GM21737 (cell line): ENCODE data around the gene KIF7.
"Not testable (repeated sequence)": the region's sequence is repeated elsewhere in the genome, so short reads cannot be mapped to it uniquely, and the experiment has no call there.

Source experiments
- ATAC-seq: cut with Tn5 transposase; IDR thresholded peaks from one replicate; pipeline ENCODE4 v1.9.1; 2021; ENCODE audit warnings: mild to moderate bottlenecking, moderate library complexity; ENCODE audit not compliant: unreplicated experiment

The KIF7 gene

DNA sequence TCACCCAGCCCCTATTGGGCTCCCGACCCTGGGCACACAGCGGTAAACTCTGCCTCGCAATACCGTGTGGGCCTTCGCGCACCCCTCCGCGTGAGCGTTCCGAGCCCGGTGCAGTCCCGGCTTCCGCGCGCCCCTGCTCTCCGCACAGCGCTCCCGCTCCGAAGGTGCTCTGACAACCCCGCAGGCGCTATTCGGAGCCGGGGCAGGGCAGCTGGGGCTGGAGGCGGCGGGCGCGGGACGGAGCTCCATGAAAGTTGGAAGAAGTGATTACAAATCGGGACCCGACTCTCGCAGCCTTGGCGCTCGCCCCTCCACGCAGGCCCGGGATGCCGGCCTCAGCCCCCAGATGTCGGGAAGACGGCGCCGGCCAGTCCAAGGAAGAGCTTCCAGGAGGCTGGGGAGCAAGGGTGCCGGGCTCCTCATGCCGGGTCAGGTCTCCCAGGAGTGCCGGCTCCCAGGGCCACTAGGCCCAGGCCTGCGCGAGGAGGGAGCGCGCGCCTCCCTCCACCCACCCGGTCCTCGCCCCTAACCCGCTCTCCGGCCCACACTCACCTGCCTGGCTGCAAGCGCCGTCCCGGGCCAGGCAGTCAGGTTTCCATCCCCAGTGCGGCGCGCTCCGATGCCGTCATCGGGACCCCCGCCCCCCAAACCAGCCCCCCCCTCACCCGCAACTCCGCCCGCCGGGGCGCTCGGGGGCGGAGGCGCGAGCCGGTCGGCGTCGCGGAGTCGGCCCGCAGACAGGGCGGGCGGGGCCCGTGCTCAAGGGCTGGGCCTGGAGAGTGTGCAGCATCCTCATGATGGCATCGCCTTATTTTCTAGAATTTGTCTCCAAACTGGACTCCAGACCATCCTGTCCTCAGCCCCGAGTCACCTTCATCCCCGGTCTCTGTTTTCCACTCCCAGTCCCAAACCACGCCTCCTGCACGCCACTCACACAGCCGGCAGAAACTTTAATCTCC is at the start of gene KIF7:
KIF7 (minus strand) TSS at position 621 of the 959 bp plus-strand sequence. CDS start 2,537 bp downstream, outside the sequence.
- no peak for ATAC-seq

GRCh38 chr15:89704411-89704810 is 49.1 kb upstream of the KIF7 start:
- no peak for ATAC-seq

DNA sequence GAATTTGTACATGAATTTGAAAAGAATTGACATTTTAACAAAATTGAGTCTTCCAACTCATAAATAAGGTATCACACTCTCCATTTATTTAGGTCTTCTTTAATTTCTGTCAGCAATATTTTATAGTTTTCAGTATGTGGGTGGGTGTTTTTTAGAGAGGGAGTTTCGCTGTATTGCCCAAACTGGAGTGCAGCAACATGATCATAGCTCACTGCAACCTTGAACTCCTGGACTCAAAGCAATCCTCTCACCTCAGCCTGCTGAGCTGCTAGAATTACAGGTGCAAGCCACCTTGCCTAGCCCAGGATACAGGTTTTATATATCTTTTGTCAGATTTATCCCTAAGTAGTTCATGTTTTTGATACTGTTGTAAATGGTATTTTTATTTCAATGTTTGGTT is 39.9 kb upstream of the KIF7 start:
- ATAC-seq, result no peak

GRCh38 chr15:89693696-89694095 is 38.4 kb upstream of the KIF7 start:
- no peak for ATAC-seq

- no peak for ATAC-seq
These were observed 37.8 kb upstream of the KIF7 start for GRCh38 chr15:89693091-89693490.

DNA sequence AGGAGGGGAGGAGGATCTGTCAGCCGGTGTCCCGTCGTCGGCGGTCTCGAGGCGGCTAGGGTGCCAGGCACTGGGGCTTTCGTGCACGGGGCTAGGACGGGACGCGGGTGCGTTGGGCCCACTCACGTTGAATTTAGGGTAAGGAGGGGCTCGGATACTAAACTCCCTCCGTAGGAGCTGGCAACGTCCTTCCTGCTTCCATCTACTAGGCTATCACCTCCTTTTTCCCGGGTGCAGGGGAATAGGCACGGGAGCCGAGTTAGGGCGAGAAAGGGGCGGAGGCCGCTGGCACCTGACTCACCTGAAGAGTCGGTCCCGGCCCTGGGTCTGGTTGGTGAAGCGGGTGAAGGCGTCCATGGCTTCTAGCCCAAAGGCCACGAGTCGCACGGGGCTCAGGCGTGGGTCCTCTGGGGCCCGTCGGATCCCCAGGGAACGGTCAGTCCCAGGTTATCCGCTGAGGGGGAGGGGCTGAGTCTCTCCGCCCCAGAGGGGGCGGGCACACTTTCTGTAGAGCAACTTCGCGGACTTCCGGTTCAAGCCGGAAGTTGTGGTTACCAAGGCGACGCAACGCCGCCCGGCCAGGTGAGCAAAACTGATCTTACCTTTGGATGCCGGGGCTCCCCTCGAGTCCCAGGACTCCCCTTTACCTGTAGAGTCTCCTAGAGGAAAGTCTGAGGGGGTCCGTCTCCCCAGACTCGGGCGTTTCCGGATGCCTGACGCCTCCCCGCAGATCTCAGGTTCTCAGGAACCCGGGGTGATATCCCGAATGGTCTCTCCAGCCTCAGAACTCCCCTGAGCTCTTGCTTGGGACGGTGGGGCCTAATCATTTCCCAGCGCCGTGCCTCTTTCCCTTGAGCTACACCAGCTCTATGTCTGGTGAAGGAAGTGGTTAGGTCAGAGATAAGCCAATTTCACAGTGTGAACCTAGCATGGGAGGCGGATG is 35.3 kb upstream of the KIF7 start, which contains the start of the genes PEX11A and WDR93:
PEX11A (minus strand) TSS at position 479 of the 943 bp plus-strand sequence; CDS start at position 357, 122 bp downstream.
WDR93 (plus strand) TSS at position 536 of the 943 bp plus-strand sequence. CDS start 10,936 bp downstream, outside the sequence.
- peak; percentile 85 for ATAC-seq

DNA sequence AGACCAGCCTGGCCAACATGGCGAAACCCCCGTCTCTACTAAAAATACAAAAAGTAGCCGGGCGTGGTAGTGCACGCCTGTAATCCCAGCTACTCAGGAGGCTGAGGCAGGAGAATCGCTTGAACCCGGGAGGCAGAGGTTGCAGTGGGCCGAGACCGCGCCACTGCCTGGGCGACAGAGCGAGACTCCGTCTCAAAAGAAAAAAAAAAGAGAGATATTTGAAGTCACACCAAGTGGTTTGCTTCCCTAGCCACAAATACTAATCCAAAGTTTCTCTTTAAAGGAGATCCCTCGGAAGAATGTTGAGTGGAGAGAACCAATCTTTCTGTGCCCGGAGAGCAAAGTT is 34.6 kb upstream of the KIF7 start:
- not testable (repeated sequence) for ATAC-seq

DNA sequence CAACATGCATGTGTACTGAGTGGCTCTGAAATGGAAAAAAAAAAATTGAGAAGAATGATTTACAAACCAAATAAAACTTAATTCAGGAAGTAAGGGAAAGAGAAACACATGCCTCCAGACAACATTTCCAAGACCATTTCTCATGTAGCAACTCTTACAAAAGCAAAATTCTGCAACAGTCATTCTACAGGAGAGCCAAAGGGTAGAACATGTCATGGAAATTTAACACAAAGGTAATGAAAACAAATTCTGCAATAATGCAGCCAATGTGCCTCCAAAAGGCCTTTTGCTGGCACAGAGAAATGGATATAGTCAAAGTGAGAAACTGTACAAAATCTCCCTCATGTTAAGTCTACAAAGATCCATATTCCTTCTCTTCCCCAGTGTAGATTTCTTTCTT is 31.3 kb upstream of the KIF7 start:
- ATAC-seq, result no peak

DNA sequence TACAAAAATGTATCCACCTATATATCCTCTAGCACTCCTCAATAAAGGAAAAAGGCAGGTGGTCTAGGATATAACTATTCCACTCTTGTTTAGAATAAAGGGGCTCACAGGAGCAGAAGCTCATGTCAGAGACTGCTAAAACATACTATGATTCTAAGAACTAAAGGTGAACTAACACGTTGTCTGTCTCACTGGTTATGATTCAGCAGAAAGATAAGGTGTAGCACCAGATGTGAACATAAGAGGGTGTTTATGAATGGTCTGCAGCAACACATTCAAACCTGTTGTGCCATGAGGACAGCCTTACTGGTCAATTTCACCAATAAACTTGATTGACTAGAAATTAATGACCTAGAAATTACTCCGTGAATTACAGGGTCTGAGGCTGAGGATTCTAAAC is 30.7 kb upstream of the KIF7 start:
- ATAC-seq, result no peak

DNA sequence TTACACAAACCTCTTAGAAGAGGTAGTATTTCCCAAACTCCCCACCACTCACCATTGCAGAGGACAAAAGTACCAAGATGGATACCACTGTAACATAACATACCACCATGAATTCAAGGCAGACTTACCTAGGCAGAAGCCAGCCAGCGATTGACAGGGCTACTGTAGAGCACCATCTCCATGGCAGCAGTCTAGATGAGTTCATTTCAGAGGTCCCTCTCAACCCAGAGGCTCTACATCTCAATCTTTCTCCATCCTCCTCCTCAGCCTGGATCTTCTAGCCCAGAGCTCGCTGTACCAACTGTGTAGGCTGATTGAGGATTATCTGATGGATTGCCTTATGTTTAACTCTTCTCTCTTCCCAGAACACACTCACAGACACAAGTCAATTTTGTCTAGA is 25.9 kb upstream of the KIF7 start:
- ATAC-seq, result no peak

DNA sequence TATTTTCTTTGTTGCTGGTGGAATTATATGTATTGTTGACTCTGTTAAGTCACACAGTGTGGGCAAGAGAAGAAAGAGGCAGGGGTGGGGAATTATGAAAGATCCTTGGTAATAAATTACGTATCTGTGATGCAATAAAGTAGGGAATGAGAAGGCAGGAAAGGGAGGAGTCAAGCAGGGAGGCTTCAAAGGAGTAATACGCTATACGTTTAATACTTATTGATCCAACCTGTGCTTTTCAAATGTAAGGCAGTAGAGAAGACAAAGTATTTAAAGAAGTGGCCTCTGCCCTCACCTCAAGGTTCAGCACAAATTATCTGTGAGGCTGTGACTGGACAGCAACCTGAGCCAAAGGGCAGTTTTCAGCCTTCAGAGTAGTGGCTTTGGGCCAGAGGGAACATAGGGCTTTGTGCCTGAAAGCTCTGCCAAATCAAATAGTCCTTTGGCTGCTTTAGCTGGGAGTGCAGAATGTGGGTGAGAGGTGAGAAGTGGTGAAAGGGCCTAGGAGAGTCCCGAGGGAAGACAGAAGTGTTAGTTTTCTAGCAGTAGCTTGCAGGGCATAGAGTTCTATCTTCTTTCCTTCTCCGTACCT is 25.1 kb upstream of the KIF7 start:
- no peak for ATAC-seq

DNA sequence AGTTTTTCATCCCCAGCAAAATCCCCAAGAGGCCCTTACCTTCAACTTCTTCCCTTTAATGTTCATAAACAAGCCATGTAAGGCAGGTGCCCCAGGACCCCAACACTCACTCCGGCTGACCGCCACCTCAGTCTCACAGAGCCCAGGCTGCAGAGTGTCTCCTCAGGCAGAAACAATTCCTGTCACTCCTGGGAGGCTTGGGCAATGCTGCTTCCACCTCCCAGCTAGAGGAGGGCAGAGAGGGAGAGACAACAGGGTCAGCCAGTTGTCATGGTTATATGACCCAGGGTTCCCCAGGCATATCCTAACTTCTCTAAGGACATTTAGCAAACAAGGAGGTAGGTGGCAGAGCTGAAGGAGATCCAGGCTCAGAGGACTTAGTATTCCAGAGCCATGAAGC is 23.9 kb upstream of the KIF7 start, which contains the start of gene PLIN1:
PLIN1 (minus strand) TSS at position 156 of the 400 bp plus-strand sequence. CDS start 1,878 bp downstream, outside the sequence.
- no peak for ATAC-seq

DNA sequence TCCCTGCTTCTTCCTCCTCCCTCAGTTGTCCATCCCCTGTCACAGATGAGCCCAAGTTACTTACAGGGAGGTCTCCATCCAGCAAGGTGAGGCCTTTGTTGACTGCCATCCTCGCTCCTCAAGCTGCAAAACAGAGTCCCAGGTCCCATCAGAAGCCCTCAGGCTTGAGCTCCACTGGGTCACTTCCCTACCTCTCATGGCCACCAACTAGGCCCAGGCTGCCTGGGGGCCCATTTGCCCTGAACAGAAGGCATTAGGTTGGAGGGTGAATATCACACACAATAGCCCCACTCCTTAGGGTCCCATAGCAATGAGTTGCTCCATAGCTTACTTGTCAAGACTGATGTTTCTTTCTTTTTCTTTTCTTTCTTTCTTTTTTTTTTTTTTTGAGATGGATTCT is 22.1 kb upstream of the KIF7 start:
- ATAC-seq, result no peak

DNA sequence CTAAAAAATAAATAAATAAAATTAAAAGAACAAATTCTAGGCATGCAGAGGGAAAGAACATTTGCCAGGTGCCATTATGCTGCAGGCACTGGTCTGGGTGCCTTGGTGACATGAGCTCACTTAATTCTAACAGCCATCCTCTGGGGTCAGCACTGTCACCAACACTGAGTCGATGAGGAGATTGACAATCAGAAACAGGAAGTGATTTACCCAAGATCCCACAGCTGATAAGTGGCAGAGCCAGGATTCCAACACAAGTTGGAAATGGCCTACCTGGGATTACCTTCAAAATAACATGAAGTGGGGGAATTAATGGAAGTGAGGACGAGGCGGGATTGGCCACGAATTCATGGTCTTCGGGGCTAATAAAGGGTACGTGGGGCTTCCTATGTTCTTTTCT is 20.3 kb upstream of the KIF7 start:
- ATAC-seq, result no peak

DNA sequence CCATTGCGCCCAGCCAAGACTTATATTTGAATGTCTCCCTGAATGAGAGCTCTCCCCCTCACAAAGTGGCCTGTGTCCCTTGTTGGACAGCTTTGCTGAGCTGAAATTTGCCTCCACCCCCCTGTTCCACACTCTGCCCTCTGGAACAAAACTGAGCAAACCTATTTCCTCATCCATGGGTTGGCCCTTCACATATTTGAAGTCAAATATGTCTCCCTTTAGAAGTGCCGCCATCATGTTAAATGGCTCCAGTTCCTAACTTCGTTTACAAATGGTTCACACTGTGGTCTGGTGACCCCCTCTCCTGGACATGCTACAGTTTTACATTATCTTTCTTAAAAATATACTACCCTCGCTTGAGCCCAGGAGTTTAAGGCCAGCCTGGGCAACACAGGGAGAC is 19.3 kb upstream of the KIF7 start:
- ATAC-seq, result no peak

- ATAC-seq, result no peak
These were observed 17.9 kb upstream of the KIF7 start for GRCh38 chr15:89673165-89673512.

GRCh38 chr15:89672221-89673164 is 17.2 kb upstream of the KIF7 start:
- no peak for ATAC-seq

- no peak for ATAC-seq
These were observed 16.4 kb upstream of the KIF7 start for GRCh38 chr15:89671687-89672086.

GRCh38 chr15:89670971-89671560 is 15.8 kb upstream of the KIF7 start:
- ATAC-seq, result no peak
